HG03571 (cell line): ENCODE results near the gene CPNE7.
"Not testable (repeated sequence)": the region's sequence is repeated elsewhere in the genome, so short reads cannot be mapped to it uniquely, and the experiment has no call there.

Experiments
- ATAC-seq: cut with Tn5 transposase; IDR thresholded peaks from one replicate; pipeline ENCODE4 v1.9.1; 2021; ENCODE audit not compliant: unreplicated experiment

Gene CPNE7

DNA sequence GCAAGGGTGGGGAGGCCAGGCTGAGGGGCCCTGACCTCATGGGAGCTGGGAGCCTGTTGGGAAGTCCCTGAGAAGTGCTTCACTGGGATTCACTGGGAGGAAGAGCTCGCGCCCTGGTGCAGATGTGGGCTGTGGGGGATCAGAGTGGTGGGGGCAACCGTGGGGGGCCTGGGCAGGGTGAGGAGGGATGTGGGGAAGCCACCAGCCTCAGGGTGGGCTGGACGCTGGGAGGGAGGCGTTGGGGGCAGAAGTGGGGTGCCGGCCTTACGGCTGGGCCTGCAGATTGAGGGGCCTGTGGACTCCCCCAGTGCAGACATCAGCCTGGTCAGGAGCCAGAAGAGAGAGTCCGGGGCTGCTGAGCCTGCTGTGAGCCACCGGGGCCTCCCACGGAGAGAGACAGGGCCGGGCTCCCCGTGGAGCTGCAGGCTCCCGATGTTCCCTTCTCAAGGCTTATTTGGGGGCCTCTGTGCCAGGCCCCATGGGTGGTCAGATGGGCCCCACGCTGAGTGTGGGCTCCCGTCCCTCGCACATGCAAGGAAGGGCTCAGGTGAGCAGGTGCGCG lies 45.7 kb downstream of the CPNE7 start:
- no peak for ATAC-seq

- no peak for ATAC-seq
Observed at GRCh38 chr16:89621698-89622409, 46.3 kb downstream of the CPNE7 start.

DNA sequence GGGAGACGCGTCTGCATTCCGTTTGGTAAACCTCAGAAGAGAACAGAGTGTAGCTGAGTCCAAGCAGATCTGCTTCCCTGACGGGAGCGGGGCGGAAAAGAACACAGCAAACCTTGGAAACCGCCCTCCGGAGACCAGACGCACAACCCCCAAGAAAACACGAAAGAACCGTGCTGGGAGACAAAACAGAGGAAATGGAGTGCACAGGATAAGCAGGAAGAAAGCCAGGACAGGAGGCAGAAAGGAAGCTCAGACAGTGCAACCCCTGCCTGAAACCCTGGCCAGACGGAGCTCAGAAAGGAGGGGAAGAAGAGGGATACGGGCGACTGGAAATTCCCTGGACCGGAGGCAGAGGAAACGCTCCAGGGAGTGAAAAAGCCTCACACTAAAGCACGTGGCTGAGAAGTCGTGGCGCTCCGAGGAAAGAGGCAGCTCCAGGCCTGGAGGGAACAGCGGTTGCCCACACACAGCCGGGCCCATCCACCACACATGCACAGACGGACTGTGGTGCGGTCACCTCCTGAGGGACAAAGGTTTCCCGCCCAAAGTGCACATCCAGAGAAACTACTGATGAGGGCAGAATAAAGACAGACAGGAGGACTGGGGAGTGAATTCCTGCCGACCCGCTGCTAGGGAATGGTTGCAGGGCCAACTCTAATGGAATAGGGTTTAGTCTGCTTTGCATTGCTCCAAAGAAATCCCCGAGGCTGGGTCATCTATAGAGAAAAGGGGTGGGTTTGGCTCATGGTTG lies 48.1 kb downstream of the CPNE7 start:
- ATAC-seq = no peak

DNA sequence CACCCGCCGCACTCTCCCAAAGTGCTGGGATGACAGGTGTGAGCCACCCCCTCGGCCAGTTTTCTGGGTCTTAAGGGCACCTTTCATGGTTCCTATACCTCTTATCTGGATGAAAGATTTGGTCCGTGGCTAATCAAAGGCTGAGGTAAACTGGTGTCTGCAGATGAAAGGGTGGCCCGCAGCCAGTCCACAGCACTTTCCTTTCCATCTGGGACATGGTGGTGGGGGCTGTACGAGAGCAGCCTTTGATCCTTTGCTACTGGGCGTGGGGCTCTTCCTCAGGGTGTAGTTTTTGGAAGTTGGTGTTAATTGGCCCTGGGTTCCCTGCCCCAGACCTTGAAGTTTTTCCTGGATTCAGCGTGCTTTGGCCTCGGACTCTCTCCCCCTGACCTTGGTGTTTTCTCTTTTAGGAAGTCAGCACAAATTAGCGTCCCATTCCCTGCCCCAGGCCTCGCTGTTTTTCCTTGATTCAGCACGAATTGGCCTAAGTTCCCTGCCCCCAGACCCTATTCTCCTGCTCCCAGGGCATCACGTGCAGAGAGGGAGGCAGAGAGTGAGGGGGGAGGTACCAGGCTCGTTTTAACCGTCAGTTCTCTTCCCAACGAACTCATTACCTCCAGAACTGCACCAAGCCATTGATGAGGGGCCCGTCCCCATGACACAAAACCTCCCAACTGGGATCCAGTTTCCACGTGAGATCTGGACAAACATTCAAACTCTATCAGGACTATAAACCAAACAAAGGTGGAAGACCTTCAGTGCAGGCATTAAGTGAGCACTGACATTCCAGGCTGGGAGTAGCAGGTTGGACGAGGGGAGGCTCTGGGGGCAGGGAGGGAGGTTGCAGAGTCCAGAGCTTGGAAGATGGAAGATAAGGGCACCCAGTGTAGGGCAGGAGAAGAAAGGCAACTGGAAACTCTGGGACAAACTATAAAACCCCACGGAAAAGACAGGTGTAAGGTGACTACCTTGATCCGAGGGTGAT lies 49.5 kb downstream of the CPNE7 start:
- no peak for ATAC-seq

GRCh38 chr16:89629827-89630610 lies 54.5 kb downstream of the CPNE7 start:
- ATAC-seq = no peak

GRCh38 chr16:89633064-89633631 lies 57.6 kb downstream of the CPNE7 start:
- ATAC-seq = no peak

DNA sequence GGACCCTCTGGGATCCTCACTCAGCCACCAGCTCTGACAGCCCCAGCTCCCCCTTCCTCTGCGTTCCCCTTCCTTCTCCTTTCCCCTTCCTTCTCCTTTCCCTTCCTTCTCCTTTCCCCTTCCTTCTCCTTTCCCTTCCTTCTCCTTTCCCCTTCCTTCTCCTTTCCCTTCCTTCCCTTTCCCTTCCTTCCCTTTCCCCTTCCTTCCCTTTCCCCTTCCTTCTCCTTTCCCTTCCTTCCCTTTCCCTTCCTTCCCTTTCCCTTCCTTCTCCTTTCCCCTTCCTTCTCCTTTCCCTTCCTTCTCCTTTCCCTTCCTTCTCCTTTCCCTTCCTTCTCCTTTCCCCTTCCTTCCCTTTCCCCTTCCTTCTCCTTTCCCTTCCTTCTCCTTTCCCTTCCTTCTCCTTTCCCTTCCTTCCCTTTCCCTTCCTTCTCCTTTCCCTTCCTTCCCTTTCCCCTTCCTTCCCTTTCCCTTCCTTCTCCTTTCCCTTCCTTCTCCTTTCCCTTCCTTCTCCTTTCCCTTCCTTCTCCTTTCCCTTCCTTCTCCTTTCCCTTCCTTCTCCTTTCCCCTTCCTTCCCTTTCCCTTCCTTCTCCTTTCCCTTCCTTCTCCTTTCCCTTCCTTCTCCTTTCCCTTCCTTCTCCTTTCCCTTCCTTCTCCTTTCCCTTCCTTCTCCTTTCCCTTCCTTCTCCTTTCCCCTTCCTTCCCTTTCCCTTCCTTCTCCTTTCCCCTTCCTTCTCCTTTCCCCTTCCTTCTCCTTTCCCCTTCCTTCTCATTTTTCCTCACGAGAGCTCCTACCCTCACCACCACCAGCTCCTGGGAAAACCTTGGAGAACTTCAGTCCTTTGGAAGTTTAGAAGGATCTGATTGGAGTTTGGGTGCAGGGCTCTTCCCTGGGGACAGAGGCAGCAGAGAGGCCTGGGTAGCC lies 59.2 kb downstream of the CPNE7 start:
- not testable (repeated sequence) for ATAC-seq

- no peak for ATAC-seq
Observed at GRCh38 chr16:89636663-89637062, 61.1 kb downstream of the CPNE7 start.

DNA sequence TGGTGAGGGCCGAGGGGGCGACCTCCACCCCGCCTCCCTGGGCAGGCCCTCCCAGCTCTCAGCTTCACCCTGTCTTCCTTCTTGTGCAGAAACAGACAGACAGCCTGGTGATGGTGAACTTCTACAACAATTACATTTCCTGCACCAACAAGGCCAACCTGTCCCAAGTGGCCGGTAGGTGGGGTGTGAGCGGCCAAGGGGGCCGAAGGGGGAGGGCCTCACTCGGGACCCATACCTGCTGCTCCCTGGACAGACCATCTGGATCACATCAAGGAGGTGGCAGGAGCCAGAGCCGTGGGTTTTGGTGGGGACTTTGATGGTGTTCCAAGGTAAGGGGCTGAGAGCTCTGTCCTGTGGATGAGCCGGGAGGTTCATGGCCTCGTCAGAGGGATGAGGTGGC lies 61.8 kb downstream of the CPNE7 start:
- no peak for ATAC-seq

GRCh38 chr16:89638455-89638854 lies 62.9 kb downstream of the CPNE7 start:
- ATAC-seq = no peak

- no peak for ATAC-seq
Observed at GRCh38 chr16:89639385-89639784, 63.8 kb downstream of the CPNE7 start.

DNA sequence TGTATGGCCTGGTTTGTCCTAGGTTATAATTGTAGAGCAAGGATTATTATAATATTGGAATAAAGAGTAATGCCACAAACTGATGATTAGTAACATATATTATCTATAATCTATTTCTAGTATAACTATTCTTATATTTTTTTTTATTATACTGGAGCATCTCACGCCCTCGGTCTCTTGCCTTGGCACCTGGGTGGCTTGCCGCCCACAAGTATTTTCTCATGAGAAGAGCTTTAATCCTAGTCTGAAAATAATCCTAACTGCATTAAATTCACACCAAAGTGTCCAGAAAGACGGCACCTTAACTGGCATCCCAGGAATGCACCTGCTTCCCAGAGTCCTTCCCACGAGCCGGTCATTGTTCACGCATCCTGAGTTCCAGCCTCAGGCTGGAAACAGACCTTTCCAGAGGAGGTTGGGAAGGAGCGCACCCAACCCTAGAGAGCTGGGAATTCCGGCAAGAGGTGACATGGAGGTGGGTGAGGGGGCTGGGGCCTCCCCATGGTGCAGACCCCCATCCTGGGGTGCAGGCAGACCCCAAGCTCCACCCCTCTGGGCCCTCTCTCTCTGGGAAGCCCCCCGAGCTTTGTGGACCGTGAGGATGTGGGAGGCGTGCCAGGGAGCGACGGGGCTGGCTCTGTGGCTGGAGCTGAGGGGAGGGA lies 66.0 kb downstream of the CPNE7 start:
- ATAC-seq = no peak

- no peak for ATAC-seq
Observed at GRCh38 chr16:89642574-89642973, 67.0 kb downstream of the CPNE7 start.

- no peak for ATAC-seq
Observed at GRCh38 chr16:89643769-89644300, 68.3 kb downstream of the CPNE7 start.

- no peak for ATAC-seq
Observed at GRCh38 chr16:89645122-89645521, 69.6 kb downstream of the CPNE7 start.

DNA sequence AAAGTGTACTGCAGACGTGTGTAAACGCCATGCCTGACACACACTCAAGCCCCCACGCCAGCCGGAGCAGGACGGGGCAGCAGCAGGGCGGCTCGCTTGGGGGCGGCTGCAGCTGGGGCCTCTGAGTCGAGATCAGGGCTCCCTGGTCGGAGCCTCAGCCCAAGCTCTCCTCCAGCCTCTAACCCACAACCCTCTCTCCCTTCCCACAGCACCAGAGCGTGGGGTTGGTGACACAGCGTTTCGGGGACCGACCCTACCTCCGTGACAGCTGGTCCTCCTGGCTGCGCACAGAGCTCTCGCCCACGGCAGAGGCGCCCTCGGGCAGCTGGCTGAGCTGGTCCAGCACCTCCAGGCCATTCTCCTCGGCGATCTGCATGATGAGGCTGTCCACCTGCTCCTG lies 70.7 kb downstream of the CPNE7 start:
- no peak for ATAC-seq
